Kidney (tissue), 14 donors: Measurements from ENCODE around the gene TSHZ2. TPM values are rescaled to one million over a fixed set of nuclear protein-coding genes. Genes with fewer than 3 reads are reported as not detected.

ENCODE experiments used
- DNase-seq, 5 donors: peaks; one replicate each; pipeline ENCODE4 v3.0.0-alpha.2; 2013 to 2020
- FAIRE-seq: peaks from 2 replicates; lab custom pipeline; 2012; peaks lifted over from hg19 to GRCh38; lab: Jason Lieb, UNC
- H3K27ac ChIP-seq, 2 donors: one replicate each; pipeline ENCODE4 v1.7.0; 2013; ENCODE audit warnings: low read depth in 2 of 2, low read length in 2 of 2, inconsistent platforms in 1 of 2
- H3K27me3 ChIP-seq: one replicate; pipeline ENCODE4 v1.7.1; 2013; ENCODE audit warnings: low read length, inconsistent platforms; ENCODE audit not compliant: control insufficient read depth, insufficient read depth
- H3K36me3 ChIP-seq, 3 donors: one replicate each; pipeline versions ENCODE4 v1.7.0 to v1.7.1; 2013; ENCODE audit warnings: low read length in 3 of 3, control low read depth in 1 of 3, inconsistent platforms in 1 of 3; ENCODE audit not compliant: insufficient read depth in 3 of 3, control insufficient read depth in 2 of 3
- H3K4me1 ChIP-seq, 3 donors: one replicate each; pipeline versions ENCODE4 v1.7.0 to v1.7.1; 2013; ENCODE audit warnings: low read length in 3 of 3, inconsistent platforms in 1 of 3, low read depth in 1 of 3; ENCODE audit not compliant: control insufficient read depth in 2 of 3, insufficient read depth in 2 of 3
- H3K4me3 ChIP-seq, 3 donors: one replicate each; pipeline versions ENCODE4 v1.7.0 to v1.8.1; 2013; ENCODE audit warnings: low read length in 3 of 3, control low read depth in 1 of 3, inconsistent platforms in 1 of 3
- H3K9ac ChIP-seq, 3 donors: one replicate each; pipeline versions ENCODE4 v1.7.0 to v1.7.1; 2013; ENCODE audit warnings: low read length in 3 of 3, control low read depth in 1 of 3, inconsistent platforms in 1 of 3
- H3K9me3 ChIP-seq, 3 donors: one replicate each; pipeline versions ENCODE4 v1.7.0 to v1.7.1; 2013; ENCODE audit warnings: low read length in 3 of 3, control low read depth in 1 of 3, inconsistent platforms in 1 of 3; ENCODE audit not compliant: control insufficient read depth in 2 of 3, insufficient read depth in 1 of 3
- intact Hi-C: fragments of 100-400 bp; cut with DNase I; formaldehyde crosslinking; loops from one replicate; pipeline ENCODE4 v1.11.1; 2022
- polyA plus RNA-seq: library from polyadenylated mRNA; stranded (reverse); fragments of 350-450 nt; fragmentation: Illumina TruSeq; extraction: RNeasy Lipid Tissue Mini Kit (QIAGEN cat#74804); gene quantifications from one replicate; pipeline ENCODE4 v1.2.3, GENCODE V29; 2014; ENCODE audit warnings: low read depth, low replicate concordance; ENCODE audit not compliant: insufficient read depth
- total RNA-seq: library from RNA; stranded (reverse); fragmentation: NEBNext Ultra II Directional; extraction: Animal tissue kit (Norgen Biotek cat#: 25700); gene quantifications from one replicate; pipeline ENCODE4 v1.2.1, GENCODE V29; 2021
- TF ChIP-seq, protein P1 (sequence below): IDR thresholded peaks from 3 replicates; pipeline ENCODE4 v1.5.1; 2012; ENCODE audit warnings: mild to moderate bottlenecking, moderate library complexity, borderline replicate concordance; ENCODE audit not compliant: insufficient read depth; ENCODE audit errors: extremely low read depth
- donor health status: control.
- donor health status: control.
- donor health status: control.
- donor health status: control.
- donor health status: control.
- donor health status: DM: yes; HTN: yes; CAD: no.
- donor health status: Normal renal cell carcinoma (clear cell type).

TSHZ2 gene
- total and polyA plus RNA-seq, 2 donors from 2014 or later, result 0.86 to 15.5 TPM

DNA sequence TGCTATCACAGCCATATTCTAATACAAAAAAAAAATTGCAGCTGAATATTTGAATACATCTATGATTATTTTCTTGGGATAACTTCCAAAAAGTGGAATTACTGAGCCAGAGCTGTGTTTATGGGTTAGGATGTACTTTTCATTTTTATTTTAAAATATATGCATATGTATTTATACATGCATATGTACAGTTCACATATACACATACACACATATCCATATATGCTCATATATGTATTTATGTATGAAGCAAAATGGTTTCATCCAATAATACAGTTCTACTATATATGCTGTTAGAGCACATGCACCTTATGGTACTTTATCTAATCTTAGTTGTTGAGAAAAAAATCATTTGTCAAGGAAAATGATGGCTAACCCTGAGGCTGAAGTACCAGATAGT, 54.9 kb downstream of the TSHZ2 start:
- Histone ChIP-seq H3K4me1 (peaks cover 0 to under 1% (median 0%) of the 10 kb centered on the region in 3 donors), H3K27ac (no peak overlapping the region), H3K27me3 (no peaks in the 10 kb centered on the region), H3K9ac (no peak overlapping the region), H3K36me3 (no peaks in the 10 kb centered on the region), H3K4me3 (no peak overlapping the region), H3K9me3 (no peaks in the 10 kb centered on the region)
- DNase-seq (no peak), FAIRE-seq (no peak)
- TF ChIP-seq, protein P1, sequence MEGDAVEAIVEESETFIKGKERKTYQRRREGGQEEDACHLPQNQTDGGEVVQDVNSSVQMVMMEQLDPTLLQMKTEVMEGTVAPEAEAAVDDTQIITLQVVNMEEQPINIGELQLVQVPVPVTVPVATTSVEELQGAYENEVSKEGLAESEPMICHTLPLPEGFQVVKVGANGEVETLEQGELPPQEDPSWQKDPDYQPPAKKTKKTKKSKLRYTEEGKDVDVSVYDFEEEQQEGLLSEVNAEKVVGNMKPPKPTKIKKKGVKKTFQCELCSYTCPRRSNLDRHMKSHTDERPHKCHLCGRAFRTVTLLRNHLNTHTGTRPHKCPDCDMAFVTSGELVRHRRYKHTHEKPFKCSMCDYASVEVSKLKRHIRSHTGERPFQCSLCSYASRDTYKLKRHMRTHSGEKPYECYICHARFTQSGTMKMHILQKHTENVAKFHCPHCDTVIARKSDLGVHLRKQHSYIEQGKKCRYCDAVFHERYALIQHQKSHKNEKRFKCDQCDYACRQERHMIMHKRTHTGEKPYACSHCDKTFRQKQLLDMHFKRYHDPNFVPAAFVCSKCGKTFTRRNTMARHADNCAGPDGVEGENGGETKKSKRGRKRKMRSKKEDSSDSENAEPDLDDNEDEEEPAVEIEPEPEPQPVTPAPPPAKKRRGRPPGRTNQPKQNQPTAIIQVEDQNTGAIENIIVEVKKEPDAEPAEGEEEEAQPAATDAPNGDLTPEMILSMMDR, result no peak
- intact Hi-C loops, result no loop called here

DNA sequence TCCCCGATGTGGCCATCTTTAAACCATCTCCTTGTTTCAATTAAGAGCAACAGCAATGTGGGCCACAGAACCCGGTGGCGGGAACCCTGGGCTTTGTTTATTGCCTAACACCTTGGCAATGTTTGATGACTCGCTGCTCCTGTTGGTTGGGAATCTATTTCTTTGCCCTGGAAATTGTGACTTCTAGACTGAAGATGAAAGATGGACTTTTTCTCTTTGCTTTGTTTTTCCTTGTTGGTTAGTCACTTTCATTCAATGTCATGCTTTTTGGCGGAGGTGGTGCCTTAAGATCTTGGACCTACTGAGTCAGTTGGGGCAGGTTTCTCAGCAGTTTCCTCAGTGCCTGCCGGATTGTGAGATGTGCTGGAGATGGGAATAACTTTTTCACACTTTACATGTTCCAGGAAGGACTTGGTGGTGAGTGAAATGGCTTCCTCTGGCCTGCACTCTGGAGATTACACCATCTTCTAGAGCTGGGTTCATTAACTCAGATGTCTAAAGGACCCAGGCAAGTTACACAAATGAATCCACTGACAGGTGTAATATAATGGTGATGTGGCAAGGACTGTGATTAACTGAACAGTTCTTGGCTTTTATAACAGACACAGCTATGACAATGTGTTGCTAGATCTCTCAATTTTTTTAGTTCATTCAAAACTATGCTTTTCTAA, 56.3 kb downstream of the TSHZ2 start:
- FAIRE-seq, result no peak
- intact Hi-C loops, result no loop called here

GRCh38 chr20:53030061-53030460, 57.9 kb downstream of the TSHZ2 start:
- Histone ChIP-seq H3K9ac (no peak overlapping the region), H3K27ac (no peak overlapping the region), H3K36me3 (no peaks in the 10 kb centered on the region), H3K4me3 (no peak overlapping the region), H3K4me1 (peaks cover 0 to 2% (median 0%) of the 10 kb centered on the region in 3 donors), H3K9me3 (no peaks in the 10 kb centered on the region), H3K27me3 (no peaks in the 10 kb centered on the region)
- intact Hi-C loops, result no loop called here
- no peak for DNase-seq
- TF ChIP-seq, protein P1, result no peak
- FAIRE-seq, result no peak

More for the DNA sequence above, 56.3 kb downstream of the TSHZ2 start:
- no peak overlapping the region for H3K4me3 ChIP-seq
- DNase-seq, result no peak
- H3K27ac ChIP-seq, result no peak overlapping the region
- peaks cover 0 to 2% (median 0%) of the 10 kb centered on the region in 3 donors for H3K4me1 ChIP-seq
- TF ChIP-seq, protein P1, result no peak
- no peaks in the 10 kb centered on the region for H3K36me3 ChIP-seq
- H3K9me3 ChIP-seq, result no peaks in the 10 kb centered on the region
- H3K9ac ChIP-seq, result no peak overlapping the region
- H3K27me3 ChIP-seq, result no peaks in the 10 kb centered on the region
